Cardiac septum (tissue), 1 donor: ENCODE measurements around the gene AGBL2. TPM values are rescaled to one million over a fixed set of nuclear protein-coding genes. Genes with fewer than 3 reads are reported as not detected.
"Not testable (repeated sequence)": the region's sequence is repeated elsewhere in the genome, so short reads cannot be mapped to it uniquely, and the experiment has no call there.

ENCODE experiments used
- DNase-seq: peaks from one replicate; pipeline ENCODE4 v3.0.0-alpha.2; 2020; ENCODE audit warnings: low spot score
- intact Hi-C: fragments of 100-400 bp; cut with DNase I; formaldehyde crosslinking; loops from one replicate; pipeline ENCODE4 v1.14.0; 2022
- total RNA-seq: library from RNA; stranded (reverse); fragmentation: NEBNext Ultra II Directional; extraction: Animal tissue kit (Norgen Biotek cat#: 25700); gene quantifications from one replicate; pipeline ENCODE4 v1.2.1, GENCODE V29; 2021
- donor health status: DM: no; HTN: no; CAD: no.

Gene AGBL2
- total RNA-seq, 1 donor from 2014 or later: 1.2 TPM

GRCh38 chr11:47642099-47642855 lies 72.9 kb downstream of the AGBL2 start, which contains the start of gene MTCH2:
Gene MTCH2, minus strand, starts transcription at chr11:47642559. Its CDS starts 94 bp downstream, at chr11:47642465.
- DNase-seq: peak; percentile 98
- intact Hi-C loops: loop anchor here (2.0 kb wide), 1 partner anchor 207 kb away; the partner anchor contains the start of gene NUP160

- intact Hi-C loops: loop anchor here (2.0 kb wide), 1 partner anchor 207 kb away; the partner anchor contains the start of gene NUP160
- DNase-seq: no peak
These were observed 73.5 kb downstream of the AGBL2 start for GRCh38 chr11:47641600-47642098.

- intact Hi-C loops: not testable (repeated sequence)
These were observed 74.7 kb downstream of the AGBL2 start for GRCh38 chr11:47640506-47640905.

GRCh38 chr11:47636331-47636730 lies 78.8 kb downstream of the AGBL2 start:
- intact Hi-C loops, DNase-seq: not testable (repeated sequence)

More at GRCh38 chr11:47640506-47640905, 74.7 kb downstream of the AGBL2 start:
- DNase-seq: not testable (repeated sequence)

GRCh38 chr11:47631473-47631872 lies 83.7 kb downstream of the AGBL2 start:
- intact Hi-C loops: no loop called here
- no peak for DNase-seq

DNA sequence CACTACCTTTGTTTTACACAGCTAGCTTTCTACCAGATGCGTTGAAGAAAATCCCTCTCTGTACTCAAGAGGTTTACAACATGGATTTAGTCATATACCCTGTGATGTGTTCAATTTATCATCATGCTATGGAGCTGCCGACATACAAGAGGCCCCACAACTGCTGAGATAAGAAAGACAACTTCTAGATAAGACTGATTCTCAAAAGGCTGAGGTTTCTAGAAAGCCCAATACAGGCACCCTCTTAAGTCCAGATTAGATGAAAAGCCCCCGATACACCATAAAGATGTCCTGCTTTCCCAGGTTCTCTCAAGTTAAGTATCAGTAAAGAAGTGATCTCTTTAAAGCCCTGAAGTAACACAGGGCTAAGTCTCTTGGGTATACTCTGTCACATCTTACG lies 87.1 kb downstream of the AGBL2 start:
- intact Hi-C loops: no loop called here

DNA sequence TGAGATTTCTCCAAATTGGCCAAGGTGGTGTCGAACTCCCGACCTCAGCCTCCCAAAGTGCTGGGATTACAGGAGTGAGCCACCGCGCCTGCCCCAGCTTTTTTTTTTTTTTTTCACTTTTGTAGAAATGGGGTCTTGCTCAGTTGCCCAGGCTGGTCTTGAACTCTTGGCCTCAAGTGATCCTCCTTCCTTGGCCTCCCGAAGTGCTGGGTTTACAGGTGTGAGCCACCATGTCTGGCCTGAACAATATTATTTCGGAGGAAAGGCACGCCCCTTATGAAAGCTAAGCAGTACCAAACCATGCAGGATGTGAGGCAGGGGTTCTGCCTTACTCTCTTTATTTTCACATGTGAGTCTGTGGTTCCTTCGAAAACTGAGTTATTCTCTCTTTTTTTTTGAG lies 88.9 kb downstream of the AGBL2 start:
- intact Hi-C loops: no loop called here
- no peak for DNase-seq

More for the DNA sequence above, 87.1 kb downstream of the AGBL2 start:
- DNase-seq: no peak

GRCh38 chr11:47620836-47621378 lies 94.3 kb downstream of the AGBL2 start:
- intact Hi-C loops: no loop called here
- no peak for DNase-seq

DNA sequence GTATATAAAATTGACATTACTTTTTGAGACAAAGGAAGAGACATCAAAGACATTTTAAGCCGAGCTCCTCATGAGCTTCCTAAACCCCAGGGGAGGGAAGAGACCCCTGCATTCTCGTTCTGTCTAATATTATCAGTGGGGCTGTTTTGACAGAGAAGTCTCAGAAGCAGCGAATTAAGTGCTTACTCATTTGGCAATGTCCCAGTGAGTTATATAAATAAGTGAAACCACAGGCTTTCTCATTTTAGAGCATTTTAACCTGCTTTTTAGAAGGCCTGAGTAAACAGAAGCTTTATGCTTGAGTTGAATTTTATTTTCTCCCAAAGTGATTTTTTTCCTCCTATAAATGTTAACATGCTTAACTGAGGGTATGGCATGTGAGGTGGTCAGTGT lies 97.8 kb downstream of the AGBL2 start:
- DNase-seq: no peak
- intact Hi-C loops: no loop called here

GRCh38 chr11:47616726-47617416 lies 98.3 kb downstream of the AGBL2 start:
- intact Hi-C loops: no loop called here
- no peak for DNase-seq

DNA sequence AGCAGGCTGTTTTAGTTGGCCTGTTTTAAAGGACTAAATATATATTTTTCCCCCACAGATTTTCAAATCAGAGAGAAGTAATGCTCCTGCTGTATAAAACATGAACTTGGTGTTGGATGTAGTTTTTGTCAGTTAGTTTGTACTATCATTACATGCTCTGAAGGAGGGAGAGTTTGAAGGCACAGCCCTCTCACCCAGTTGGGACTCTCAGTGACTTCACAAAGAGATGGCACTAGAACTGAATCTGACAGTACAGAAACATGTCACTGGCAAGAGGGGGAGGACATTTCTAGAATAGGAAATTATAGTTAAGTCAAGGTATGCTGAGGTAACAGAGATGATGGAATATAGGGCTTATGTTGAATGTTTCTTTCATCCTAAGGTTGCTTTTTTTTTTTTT lies 99.9 kb downstream of the AGBL2 start:
- intact Hi-C loops: no loop called here

DNA sequence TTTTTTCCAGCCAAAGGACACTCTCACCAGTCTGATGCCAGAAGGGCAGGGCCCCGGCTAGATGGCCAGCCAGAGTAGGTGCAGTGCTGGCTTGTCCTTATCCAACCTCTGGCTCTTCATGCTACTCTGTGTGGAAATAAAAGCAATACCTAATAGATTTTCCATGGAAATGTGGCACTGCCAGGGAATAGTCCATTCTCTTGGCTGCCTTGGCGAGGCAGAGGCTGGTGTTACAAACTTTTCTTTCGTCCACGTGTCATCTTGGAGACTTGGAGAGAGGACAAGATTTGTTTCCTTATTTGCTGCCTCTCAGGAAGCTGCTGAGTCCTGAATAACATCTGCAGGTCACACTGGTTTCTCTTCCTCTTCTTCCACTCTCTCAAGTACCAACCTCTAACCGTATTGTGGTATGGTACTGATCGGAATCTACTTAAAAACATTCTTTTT lies 103.8 kb downstream of the AGBL2 start:
- DNase-seq: no peak
- intact Hi-C loops: no loop called here

More for the DNA sequence above, 99.9 kb downstream of the AGBL2 start:
- DNase-seq: no peak

DNA sequence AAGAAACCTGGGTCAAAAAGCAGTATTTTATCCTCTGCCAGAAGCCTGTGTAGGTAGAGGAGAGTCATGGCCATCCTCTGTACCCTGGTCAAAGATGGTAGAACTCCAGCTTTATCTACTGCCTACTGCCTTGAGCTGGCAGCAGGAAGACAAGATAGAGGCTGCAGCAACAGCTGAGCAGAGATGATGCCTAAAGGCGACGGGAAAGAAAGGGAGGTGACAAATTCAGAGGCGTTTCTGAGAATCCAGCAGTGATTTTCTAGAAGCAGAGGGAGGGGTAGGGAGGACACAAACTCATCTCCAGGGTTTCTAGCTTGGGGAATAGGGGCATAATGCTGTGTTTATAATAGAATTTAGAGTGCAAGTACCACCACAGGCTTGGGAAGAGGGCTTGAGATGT lies 105.5 kb downstream of the AGBL2 start:
- intact Hi-C loops: loop anchor here (10.0 kb wide), 1 partner anchor 115 kb away; no protein-coding TSS in a partner anchor
- no peak for DNase-seq

Other genes with a start within 250 kb of the AGBL2 start
- 102 TPM for gene CELF1, start 162.2 kb downstream of the AGBL2 start, total RNA-seq
- 18.7 TPM for gene PTPMT1, start 149.8 kb downstream of the AGBL2 start, total RNA-seq
- 14.3 TPM for gene KBTBD4, start 136.4 kb downstream of the AGBL2 start, total RNA-seq
- 234 TPM for gene NDUFS3, start 136.3 kb downstream of the AGBL2 start, total RNA-seq
- not detected for gene FAM180B, start 128.7 kb downstream of the AGBL2 start, total RNA-seq
- 0.51 TPM for gene C1QTNF4, start 121.0 kb downstream of the AGBL2 start, total RNA-seq
- 77.4 TPM for gene MTCH2, start 72.8 kb downstream of the AGBL2 start, total RNA-seq
- 41.7 TPM for gene FNBP4, start 52.0 kb upstream of the AGBL2 start, total RNA-seq
- 12.8 TPM for gene NUP160, start 133.0 kb upstream of the AGBL2 start, total RNA-seq